NT2/D1 (cell line): ENCODE results near the gene AVPR1B.

Experiments used
- SUZ12 ChIP-seq: IDR thresholded peaks from 2 replicates; pipeline ENCODE4 v1.6.1; 2011; ENCODE audit not compliant: insufficient read length, insufficient read depth; ENCODE audit errors: extremely low read depth
- YY1 ChIP-seq: IDR thresholded peaks from 2 replicates; pipeline ENCODE4 v1.6.1; 2011; ENCODE audit not compliant: insufficient read length, insufficient read depth
- ZNF274 ChIP-seq: IDR thresholded peaks from 2 replicates; pipeline ENCODE4 v1.6.1; 2011; ENCODE audit warnings: mild to moderate bottlenecking, low read depth, low read length

GRCh38 chr1:206114692-206115640, 2.2 kb downstream of the AVPR1B start:
- TF ChIP-seq ZNF274, result no peak
- TF ChIP-seq YY1, result no peak
- no peak for TF ChIP-seq SUZ12
